HFFc6 (cell line): Measurements from ENCODE around the gene FBN1. TPM values are rescaled to one million over a fixed set of nuclear protein-coding genes. Genes with fewer than 3 reads are reported as not detected.

Source experiments
- DNase-seq: peaks from one replicate; pipeline ENCODE4 v3.0.0-alpha.2; 2018
- H3K27ac Mint-ChIP-seq: 2 replicates; pipeline ENCODE4 v1.8.0; 2020; ENCODE audit warnings: mild to moderate bottlenecking, mixed read lengths
- H3K27me3 Mint-ChIP-seq: 2 replicates; pipeline ENCODE4 v1.8.0; 2021; ENCODE audit warnings: mild to moderate bottlenecking, moderate library complexity, mixed read lengths; ENCODE audit not compliant: insufficient read depth
- H3K36me3 Mint-ChIP-seq: 2 replicates; pipeline ENCODE4 v1.8.0; 2021; ENCODE audit warnings: low read depth, mixed read lengths
- H3K4me1 Mint-ChIP-seq: 2 replicates; pipeline ENCODE4 v1.8.0; 2020; ENCODE audit warnings: low read depth, mixed read lengths
- H3K4me3 Mint-ChIP-seq: 2 replicates; pipeline ENCODE4 v1.8.0; 2020; ENCODE audit warnings: mild to moderate bottlenecking, moderate library complexity, mixed read lengths
- H3K9me3 Mint-ChIP-seq: 2 replicates; pipeline ENCODE4 v1.8.0; 2020; ENCODE audit warnings: mild to moderate bottlenecking, mixed read lengths
- CTCF ChIP-seq: fragments of 200-600 bp; sonication (generic); IDR thresholded peaks from 2 replicates; pipeline ENCODE4 v1.5.0; 2021; ENCODE audit warnings: antibody characterized with exemption, mild to moderate bottlenecking
- total RNA-seq, 6 experiments: library from RNA; stranded (reverse); fragmentation: NEBNext Ultra II Directional; extraction: Animal tissue kit (Norgen Biotek cat#: 25700); gene quantifications; 2 replicates in 1 of 6; 3 replicates in 5 of 6; pipeline ENCODE4 v1.2.3, GENCODE V29; 2021

The FBN1 gene
- total RNA-seq, 6 experiments from 2014 or later, result 584 to 754 (median 609) TPM

- H3K4me3 Mint-ChIP-seq, result 0 out of 2 replicates have a peak overlapping the region, but pooled peaks have one; percentile 82
- no peak for TF ChIP-seq CTCF
- H3K27me3 Mint-ChIP-seq, result peaks cover 2% of the 10 kb centered on the region
- H3K9me3 Mint-ChIP-seq, result peaks cover 3% of the 10 kb centered on the region; the same call in 1 of the 2 replicates
- DNase-seq, result no peak
- H3K4me1 Mint-ChIP-seq, result peaks cover 91% of the 10 kb centered on the region
- H3K36me3 Mint-ChIP-seq, result peaks cover 61% of the 10 kb centered on the region
- peak overlapping the region; percentile 87 for H3K27ac Mint-ChIP-seq
Measured at GRCh38 chr15:48540756-48541155, 104.8 kb downstream of the FBN1 start.

GRCh38 chr15:48538941-48539340, 106.6 kb downstream of the FBN1 start:
- H3K27ac Mint-ChIP-seq, result peak overlapping the region; percentile 52
- no peak for TF ChIP-seq CTCF
- H3K4me1 Mint-ChIP-seq, result peaks cover 92% of the 10 kb centered on the region
- peaks cover 69% of the 10 kb centered on the region for H3K36me3 Mint-ChIP-seq
- H3K4me3 Mint-ChIP-seq, result 0 out of 2 replicates have a peak overlapping the region, but pooled peaks have one; percentile 8
- peaks cover 6% of the 10 kb centered on the region for H3K27me3 Mint-ChIP-seq
- no peak for DNase-seq
- peaks cover 3% of the 10 kb centered on the region; the same call in 1 of the 2 replicates for H3K9me3 Mint-ChIP-seq

- peaks cover 4% of the 10 kb centered on the region for H3K27me3 Mint-ChIP-seq
- peak overlapping the region; percentile 89 for H3K27ac Mint-ChIP-seq
- peak overlapping the region; percentile 63; the same call in 1 of the 2 replicates for H3K4me3 Mint-ChIP-seq
- H3K4me1 Mint-ChIP-seq, result peaks cover 97% of the 10 kb centered on the region
- peaks cover 74% of the 10 kb centered on the region for H3K36me3 Mint-ChIP-seq
- TF ChIP-seq CTCF, result no peak
- DNase-seq, result no peak
- H3K9me3 Mint-ChIP-seq, result no peaks in the 10 kb centered on the region
Measured at GRCh38 chr15:48537271-48538113, 108.0 kb downstream of the FBN1 start.

- H3K4me3 Mint-ChIP-seq, result peak overlapping the region; percentile 63
- peaks cover 82% of the 10 kb centered on the region for H3K36me3 Mint-ChIP-seq
- H3K27ac Mint-ChIP-seq, result peak overlapping the region; percentile 89
- H3K9me3 Mint-ChIP-seq, result no peaks in the 10 kb centered on the region
- peak; percentile 37 for DNase-seq
- TF ChIP-seq CTCF, result no peak
- peaks cover 97% of the 10 kb centered on the region for H3K4me1 Mint-ChIP-seq
- H3K27me3 Mint-ChIP-seq, result peaks cover 4% of the 10 kb centered on the region; the same call in 1 of the 2 replicates
Measured at GRCh38 chr15:48536681-48537091, 108.8 kb downstream of the FBN1 start.

GRCh38 chr15:48533982-48534381, 111.5 kb downstream of the FBN1 start:
- Mint-ChIP-seq H3K36me3 (peaks cover 96% of the 10 kb centered on the region), H3K27me3 (peaks cover 8% of the 10 kb centered on the region), H3K9me3 (no peaks in the 10 kb centered on the region; the same call in 1 of the 2 replicates), H3K4me1 (peaks cover 82% of the 10 kb centered on the region), H3K4me3 (no peak overlapping the region; the same call in 1 of the 2 replicates), H3K27ac (peak overlapping the region; percentile 58; the same call in 1 of the 2 replicates)
- no peak for TF ChIP-seq CTCF
- no peak for DNase-seq
